Activated CD8-positive, alpha-beta memory T cell treated with anti-CD3 and anti-CD28 coated beads, Interleukin-2, amount 10 ng/mL, durations not matched to agents 7 days and 5 days (primary cell): ENCODE measurements around the gene PRDM16. TPM values are rescaled to one million over a fixed set of nuclear protein-coding genes. Genes with fewer than 3 reads are reported as not detected.

ENCODE experiments used
- ATAC-seq: fragments of 150-1000 bp; cut with Tn5 transposase; one replicate; pipeline ENCODE4 v1.10.0; 2021; ENCODE audit warnings: moderate library complexity
- CTCF ChIA-PET: fragments of 350-600 bp; sonication (Branson Sonifier 250); formaldehyde crosslinking; loops from one replicate; lab custom pipeline; 2021; ENCODE audit warnings: antibody characterized with exemption; lab: Charles Lee
- DNase-seq: peaks from one replicate; pipeline ENCODE4 v3.0.0-alpha.2; 2020
- H3K27ac Mint-ChIP-seq: one replicate; pipeline ENCODE4 v1.8.0; 2021; ENCODE audit warnings: mild to moderate bottlenecking, mixed read lengths
- H3K27me3 Mint-ChIP-seq: one replicate; pipeline ENCODE4 v1.8.0; 2021; ENCODE audit warnings: mixed read lengths
- H3K36me3 Mint-ChIP-seq: one replicate; pipeline ENCODE4 v1.8.0; 2021; ENCODE audit warnings: mild to moderate bottlenecking, mixed read lengths
- H3K4me1 Mint-ChIP-seq: one replicate; pipeline ENCODE4 v1.8.0; 2021; ENCODE audit warnings: mixed read lengths
- H3K4me3 Mint-ChIP-seq: one replicate; pipeline ENCODE4 v1.8.0; 2021; ENCODE audit warnings: mild to moderate bottlenecking, moderate library complexity, mixed read lengths
- H3K9me3 Mint-ChIP-seq: one replicate; pipeline ENCODE4 v1.8.0; 2022; ENCODE audit warnings: low read depth, mixed read lengths
- total RNA-seq, 2 experiments: library from RNA; stranded (reverse); gene quantifications; one replicate each; pipeline ENCODE4 v1.2.3, GENCODE V29; 2021

The PRDM16 gene
- total RNA-seq = not detected

- Mint-ChIP-seq H3K27me3 (peaks cover 36% of the 10 kb centered on the region), H3K9me3 (no peaks in the 10 kb centered on the region), H3K4me1 (peaks cover 2% of the 10 kb centered on the region), H3K36me3 (peaks cover 2% of the 10 kb centered on the region), H3K27ac (no peak within 1 kb of the TSS), H3K4me3 (peak within 1 kb of the TSS; percentile 55)
- no peak for ATAC-seq
- no peak for DNase-seq
- CTCF ChIA-PET = no interaction called here
Observed at GRCh38 chr1:3068564-3069431, at the start of gene PRDM16. TSS of gene PRDM16 (plus strand) at chr1:3069203. CDS start at chr1:3069260, 57 bp downstream.

GRCh38 chr1:3019516-3020051, 49.4 kb upstream of the PRDM16 start:
- no peaks in the 10 kb centered on the region for H3K27me3 Mint-ChIP-seq
- DNase-seq (no peak), ATAC-seq (no peak)
- no peak overlapping the region for H3K4me3 Mint-ChIP-seq
- H3K4me1 Mint-ChIP-seq = no peaks in the 10 kb centered on the region
- H3K36me3 Mint-ChIP-seq = no peaks in the 10 kb centered on the region
- no peak overlapping the region for H3K27ac Mint-ChIP-seq
- no peaks in the 10 kb centered on the region for H3K9me3 Mint-ChIP-seq
- CTCF ChIA-PET = no interaction called here

GRCh38 chr1:3020263-3020909, 48.6 kb upstream of the PRDM16 start:
- Mint-ChIP-seq H3K9me3 (no peaks in the 10 kb centered on the region), H3K36me3 (no peaks in the 10 kb centered on the region), H3K27me3 (no peaks in the 10 kb centered on the region), H3K4me3 (no peak overlapping the region), H3K4me1 (no peaks in the 10 kb centered on the region), H3K27ac (no peak overlapping the region)
- CTCF ChIA-PET = interaction anchor here (0.8 to 1.7 kb wide), 2 partner anchors 98 to 432 kb away, joined by 3 to 4 read pairs; no protein-coding TSS in a partner anchor
- DNase-seq = no peak
- no peak for ATAC-seq

- Mint-ChIP-seq H3K27ac (no peak within 1 kb of the TSS), H3K4me3 (no peak within 1 kb of the TSS), H3K36me3 (no peaks in the 10 kb centered on the region), H3K9me3 (no peaks in the 10 kb centered on the region), H3K27me3 (no peaks in the 10 kb centered on the region), H3K4me1 (no peaks in the 10 kb centered on the region)
- ATAC-seq (no peak), DNase-seq (no peak)
- CTCF ChIA-PET = interaction anchor here (0.8 to 1.7 kb wide), 2 partner anchors 99 to 431 kb away, joined by 3 to 4 read pairs; no protein-coding TSS in a partner anchor
Observed at GRCh38 chr1:3021233-3021671, 47.8 kb upstream of the PRDM16 start, which contains the start of gene ACTRT2. TSS of gene ACTRT2 (plus strand) at chr1:3021467. CDS start at chr1:3021687, 220 bp downstream.

- H3K4me3 Mint-ChIP-seq = no peak overlapping the region
- no peak for DNase-seq
- H3K27ac Mint-ChIP-seq = no peak overlapping the region
- H3K9me3 Mint-ChIP-seq = no peaks in the 10 kb centered on the region
- H3K27me3 Mint-ChIP-seq = no peaks in the 10 kb centered on the region
- H3K4me1 Mint-ChIP-seq = no peaks in the 10 kb centered on the region
- CTCF ChIA-PET = no interaction called here
- no peak for ATAC-seq
- no peaks in the 10 kb centered on the region for H3K36me3 Mint-ChIP-seq
Observed at GRCh38 chr1:3021801-3022401, 47.1 kb upstream of the PRDM16 start.

GRCh38 chr1:3022511-3022973, 46.5 kb upstream of the PRDM16 start:
- Mint-ChIP-seq H3K4me3 (no peak overlapping the region), H3K27ac (no peak overlapping the region), H3K27me3 (no peaks in the 10 kb centered on the region), H3K4me1 (no peaks in the 10 kb centered on the region), H3K9me3 (no peaks in the 10 kb centered on the region), H3K36me3 (no peaks in the 10 kb centered on the region)
- DNase-seq = no peak
- CTCF ChIA-PET = no interaction called here
- no peak for ATAC-seq

GRCh38 chr1:3022976-3023375, 46.0 kb upstream of the PRDM16 start:
- no peaks in the 10 kb centered on the region for H3K36me3 Mint-ChIP-seq
- H3K4me3 Mint-ChIP-seq = no peak overlapping the region
- H3K9me3 Mint-ChIP-seq = no peaks in the 10 kb centered on the region
- no peak for DNase-seq
- H3K27me3 Mint-ChIP-seq = no peaks in the 10 kb centered on the region
- H3K4me1 Mint-ChIP-seq = no peaks in the 10 kb centered on the region
- no peak overlapping the region for H3K27ac Mint-ChIP-seq
- no peak for ATAC-seq
- CTCF ChIA-PET = no interaction called here

- Mint-ChIP-seq H3K4me3 (no peak overlapping the region), H3K9me3 (no peaks in the 10 kb centered on the region), H3K36me3 (no peaks in the 10 kb centered on the region), H3K27me3 (no peaks in the 10 kb centered on the region), H3K27ac (no peak overlapping the region), H3K4me1 (no peaks in the 10 kb centered on the region)
- ATAC-seq (no peak), DNase-seq (no peak)
- CTCF ChIA-PET = interaction anchor here (1.4 kb wide), 1 partner anchor 11 kb away, joined by 3 read pairs; no protein-coding TSS in a partner anchor
Observed at GRCh38 chr1:3024019-3024418, 45.0 kb upstream of the PRDM16 start.

- Mint-ChIP-seq H3K4me3 (no peak overlapping the region), H3K9me3 (no peaks in the 10 kb centered on the region), H3K4me1 (no peaks in the 10 kb centered on the region), H3K27ac (no peak overlapping the region), H3K36me3 (no peaks in the 10 kb centered on the region), H3K27me3 (no peaks in the 10 kb centered on the region)
- CTCF ChIA-PET = interaction anchor here (1.4 kb wide), 1 partner anchor 11 kb away, joined by 3 read pairs; no protein-coding TSS in a partner anchor
- no peak for ATAC-seq
- DNase-seq = no peak
Observed at GRCh38 chr1:3024588-3024987, 44.4 kb upstream of the PRDM16 start.

- H3K27ac Mint-ChIP-seq = no peak overlapping the region
- CTCF ChIA-PET = no interaction called here
- no peaks in the 10 kb centered on the region for H3K4me1 Mint-ChIP-seq
- H3K4me3 Mint-ChIP-seq = no peak overlapping the region
- ATAC-seq (no peak), DNase-seq (no peak)
- no peaks in the 10 kb centered on the region for H3K9me3 Mint-ChIP-seq
- H3K36me3 Mint-ChIP-seq = no peaks in the 10 kb centered on the region
- no peaks in the 10 kb centered on the region for H3K27me3 Mint-ChIP-seq
Observed at GRCh38 chr1:3026124-3026523, 42.9 kb upstream of the PRDM16 start.

- CTCF ChIA-PET = no interaction called here
- H3K27me3 Mint-ChIP-seq = no peaks in the 10 kb centered on the region
- H3K4me1 Mint-ChIP-seq = no peaks in the 10 kb centered on the region
- no peaks in the 10 kb centered on the region for H3K9me3 Mint-ChIP-seq
- H3K4me3 Mint-ChIP-seq = no peak overlapping the region
- H3K27ac Mint-ChIP-seq = no peak overlapping the region
- H3K36me3 Mint-ChIP-seq = no peaks in the 10 kb centered on the region
- no peak for DNase-seq
- no peak for ATAC-seq
Observed at GRCh38 chr1:3026581-3027391, 42.2 kb upstream of the PRDM16 start.

GRCh38 chr1:3027611-3028371, 41.2 kb upstream of the PRDM16 start:
- no peak for DNase-seq
- H3K36me3 Mint-ChIP-seq = no peaks in the 10 kb centered on the region
- no peak overlapping the region for H3K27ac Mint-ChIP-seq
- H3K4me1 Mint-ChIP-seq = peaks cover 1% of the 10 kb centered on the region
- no peaks in the 10 kb centered on the region for H3K9me3 Mint-ChIP-seq
- ATAC-seq = no peak
- no peak overlapping the region for H3K4me3 Mint-ChIP-seq
- CTCF ChIA-PET = no interaction called here
- H3K27me3 Mint-ChIP-seq = no peaks in the 10 kb centered on the region
